ENCODE data around the gene SGSH. TPM values are rescaled to one million over a fixed set of nuclear protein-coding genes. Genes with fewer than 3 reads are reported as not detected.

SGSH gene
- total RNA-seq, 1 donor from 2014 or later = 71.0 TPM

- DNase-seq (ENCODE audit: extremely low spot score, unreplicated experiment) = no peak
- Mint-ChIP-seq H3K27me3 (ENCODE audit: unreplicated experiment) (no peaks in the 10 kb centered on the region), H3K36me3 (ENCODE audit: unreplicated experiment) (peaks cover 12% of the 10 kb centered on the region), H3K27ac (ENCODE audit: unreplicated experiment) (no peak overlapping the region), H3K4me1 (ENCODE audit: unreplicated experiment) (no peaks in the 10 kb centered on the region), H3K9me3 (ENCODE audit: unreplicated experiment) (no peaks in the 10 kb centered on the region), H3K4me3 (ENCODE audit: unreplicated experiment) (no peak overlapping the region)
- TF ChIP-seq CTCF (IDR thresholded peaks at IDR 0.05) = no peak
Observed at GRCh38 chr17:80209765-80210164, 10.4 kb downstream of the SGSH start.

- H3K4me3 Mint-ChIP-seq (ENCODE audit: unreplicated experiment) = no peak overlapping the region
- DNase-seq (ENCODE audit: extremely low spot score, unreplicated experiment) = no peak
- no peaks in the 10 kb centered on the region for H3K27me3 Mint-ChIP-seq (ENCODE audit: unreplicated experiment)
- H3K36me3 Mint-ChIP-seq (ENCODE audit: unreplicated experiment) = peaks cover 12% of the 10 kb centered on the region
- TF ChIP-seq CTCF (IDR thresholded peaks at IDR 0.05) = no peak
- no peaks in the 10 kb centered on the region for H3K4me1 Mint-ChIP-seq (ENCODE audit: unreplicated experiment)
- no peaks in the 10 kb centered on the region for H3K9me3 Mint-ChIP-seq (ENCODE audit: unreplicated experiment)
- no peak overlapping the region for H3K27ac Mint-ChIP-seq (ENCODE audit: unreplicated experiment)
Observed at GRCh38 chr17:80208050-80208449, 12.1 kb downstream of the SGSH start.

- peaks cover 9% of the 10 kb centered on the region for H3K36me3 Mint-ChIP-seq (ENCODE audit: unreplicated experiment)
- no peak overlapping the region for H3K4me3 Mint-ChIP-seq (ENCODE audit: unreplicated experiment)
- H3K27ac Mint-ChIP-seq (ENCODE audit: unreplicated experiment) = no peak overlapping the region
- no peak for DNase-seq (ENCODE audit: extremely low spot score, unreplicated experiment)
- no peak for TF ChIP-seq CTCF (IDR thresholded peaks at IDR 0.05)
- no peaks in the 10 kb centered on the region for H3K27me3 Mint-ChIP-seq (ENCODE audit: unreplicated experiment)
- no peaks in the 10 kb centered on the region for H3K9me3 Mint-ChIP-seq (ENCODE audit: unreplicated experiment)
- H3K4me1 Mint-ChIP-seq (ENCODE audit: unreplicated experiment) = no peaks in the 10 kb centered on the region
Observed at GRCh38 chr17:80205811-80206210, 14.3 kb downstream of the SGSH start.

- Mint-ChIP-seq H3K27ac (ENCODE audit: unreplicated experiment) (no peak overlapping the region), H3K9me3 (ENCODE audit: unreplicated experiment) (no peaks in the 10 kb centered on the region), H3K36me3 (ENCODE audit: unreplicated experiment) (no peaks in the 10 kb centered on the region), H3K4me3 (ENCODE audit: unreplicated experiment) (no peak overlapping the region), H3K4me1 (ENCODE audit: unreplicated experiment) (no peaks in the 10 kb centered on the region), H3K27me3 (ENCODE audit: unreplicated experiment) (no peaks in the 10 kb centered on the region)
- TF ChIP-seq CTCF (IDR thresholded peaks at IDR 0.05) = no peak
- no peak for DNase-seq (ENCODE audit: extremely low spot score, unreplicated experiment)
Observed at GRCh38 chr17:80204626-80205468, 15.3 kb downstream of the SGSH start.

GRCh38 chr17:80203471-80203963, 16.6 kb downstream of the SGSH start:
- Mint-ChIP-seq H3K4me1 (ENCODE audit: unreplicated experiment) (no peaks in the 10 kb centered on the region), H3K36me3 (ENCODE audit: unreplicated experiment) (no peaks in the 10 kb centered on the region), H3K4me3 (ENCODE audit: unreplicated experiment) (no peak overlapping the region), H3K9me3 (ENCODE audit: unreplicated experiment) (no peaks in the 10 kb centered on the region), H3K27ac (ENCODE audit: unreplicated experiment) (no peak overlapping the region), H3K27me3 (ENCODE audit: unreplicated experiment) (no peaks in the 10 kb centered on the region)
- TF ChIP-seq CTCF (IDR thresholded peaks at IDR 0.05) = no peak
- no peak for DNase-seq (ENCODE audit: extremely low spot score, unreplicated experiment)
